ENCODE results near the gene SV2C. TPM values are rescaled to one million over a fixed set of nuclear protein-coding genes. Genes with fewer than 3 reads are reported as not detected.

The SV2C gene
- total RNA-seq, 4 donors from 2014 or later = 0.87 to 1.7 (median 1.4) TPM

GRCh38 chr5:76341651-76342334 is 258.6 kb downstream of the SV2C start:
- TF ChIP-seq POLR2A (IDR thresholded peaks at IDR 0.05) (no peak), EP300 (IDR thresholded peaks at IDR 0.05) (no peak), CTCF (IDR thresholded peaks at IDR 0.05) (no peak)
- Histone ChIP-seq H3K27me3 (no peaks in the 10 kb centered on the region), H3K9me3 (no peaks in the 10 kb centered on the region), H3K36me3 (no peaks in the 10 kb centered on the region), H3K4me3 (no peak overlapping the region), H3K4me1 (peaks cover 0 to 6% (median 2%) of the 10 kb centered on the region in 4 donors), H3K27ac (no peak overlapping the region)
- WGBS, 2 donors = 58 to 66% methylated on average over 7 of the region's 7 CpGs
- no peak for DNase-seq (ENCODE audit: low spot score in 2 of 2)

- DNase-seq (ENCODE audit: low spot score in 2 of 2) = no peak
- Histone ChIP-seq H3K4me1 (peaks cover 0 to 6% (median 2%) of the 10 kb centered on the region in 4 donors), H3K27ac (no peak overlapping the region), H3K36me3 (no peaks in the 10 kb centered on the region), H3K27me3 (no peaks in the 10 kb centered on the region), H3K4me3 (no peak overlapping the region), H3K9me3 (no peaks in the 10 kb centered on the region)
- TF ChIP-seq CTCF (IDR thresholded peaks at IDR 0.05) (no peak), POLR2A (IDR thresholded peaks at IDR 0.05) (no peak)
- 76 to 87% methylated on average over 1 of the region's 1 CpG for WGBS, 2 donors
Measured at GRCh38 chr5:76342474-76342873, 259.3 kb downstream of the SV2C start.

GRCh38 chr5:76345582-76345981 is 262.4 kb downstream of the SV2C start:
- Histone ChIP-seq H3K9me3 (no peaks in the 10 kb centered on the region), H3K4me1 (no peaks in the 10 kb centered on the region), H3K36me3 (no peaks in the 10 kb centered on the region), H3K4me3 (no peak overlapping the region), H3K27me3 (no peaks in the 10 kb centered on the region), H3K27ac (no peak overlapping the region)
- WGBS, 2 donors = 95 to 100% methylated on average over 1 of the region's 1 CpG
- no peak for TF ChIP-seq CTCF (IDR thresholded peaks at IDR 0.05)
- no peak for TF ChIP-seq POLR2A (IDR thresholded peaks at IDR 0.05)
- no peak for TF ChIP-seq EP300 (IDR thresholded peaks at IDR 0.05)
- DNase-seq (ENCODE audit: low spot score in 2 of 2) = no peak

GRCh38 chr5:76351176-76351575 is 268.0 kb downstream of the SV2C start:
- no peak for DNase-seq (ENCODE audit: low spot score in 2 of 2)
- Histone ChIP-seq H3K27ac (no peak overlapping the region), H3K4me1 (no peaks in the 10 kb centered on the region), H3K4me3 (no peak overlapping the region), H3K36me3 (no peaks in the 10 kb centered on the region), H3K9me3 (no peaks in the 10 kb centered on the region), H3K27me3 (no peaks in the 10 kb centered on the region)
- 67 to 73% methylated on average over 4 of the region's 4 CpGs for WGBS, 2 donors
- TF ChIP-seq EP300 (IDR thresholded peaks at IDR 0.05) (no peak), POLR2A (IDR thresholded peaks at IDR 0.05) (no peak), CTCF (IDR thresholded peaks at IDR 0.05) (no peak)

- Histone ChIP-seq H3K27ac (no peak overlapping the region), H3K9me3 (no peaks in the 10 kb centered on the region), H3K27me3 (no peaks in the 10 kb centered on the region), H3K4me3 (no peak overlapping the region), H3K36me3 (no peaks in the 10 kb centered on the region), H3K4me1 (no peaks in the 10 kb centered on the region)
- 79 to 92% methylated on average over 8 of the region's 8 CpGs for WGBS, 2 donors
- DNase-seq (ENCODE audit: low spot score in 2 of 2) = no peak
- TF ChIP-seq CTCF (IDR thresholded peaks at IDR 0.05) (no peak), POLR2A (IDR thresholded peaks at IDR 0.05) (no peak), EP300 (IDR thresholded peaks at IDR 0.05) (no peak)
Measured at GRCh38 chr5:76351577-76351976, 268.4 kb downstream of the SV2C start.

Measured in tibial nerve (tissue), 4 donors.